ENCODE data around the gene SPTBN1.
A peak's percentile ranks its signal among the peaks of the same experiment; 100 is the strongest.
"Not testable (repeated sequence)": the region's sequence is repeated elsewhere in the genome, so short reads cannot be mapped to it uniquely, and the experiment has no call there.

The SPTBN1 gene

DNA sequence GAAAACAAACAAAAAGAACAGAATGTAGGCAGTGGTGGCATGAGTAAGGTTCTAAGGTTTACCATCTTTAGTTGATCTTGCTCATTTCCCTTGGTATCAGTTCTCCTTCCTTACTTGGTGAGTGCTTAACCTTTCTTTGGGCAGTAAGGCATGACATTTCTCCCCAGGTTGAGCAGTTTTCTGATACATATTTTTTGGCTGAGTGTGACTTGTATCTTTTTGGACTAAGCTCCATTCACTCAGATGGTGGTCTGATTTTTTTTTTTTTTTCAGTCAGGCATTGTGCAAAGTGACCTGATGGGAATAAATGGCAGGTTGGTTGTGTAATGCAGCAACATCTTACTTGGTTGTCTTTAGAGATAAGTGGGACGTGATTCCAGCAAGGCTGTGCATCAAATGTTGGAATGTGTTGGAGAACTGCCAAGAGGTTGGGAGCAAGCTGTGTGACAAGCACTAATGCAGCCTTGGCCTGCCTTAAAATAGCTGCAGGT lies 15.1 kb downstream of the SPTBN1 start:
- DNase-seq, result peak; percentile 38

DNA sequence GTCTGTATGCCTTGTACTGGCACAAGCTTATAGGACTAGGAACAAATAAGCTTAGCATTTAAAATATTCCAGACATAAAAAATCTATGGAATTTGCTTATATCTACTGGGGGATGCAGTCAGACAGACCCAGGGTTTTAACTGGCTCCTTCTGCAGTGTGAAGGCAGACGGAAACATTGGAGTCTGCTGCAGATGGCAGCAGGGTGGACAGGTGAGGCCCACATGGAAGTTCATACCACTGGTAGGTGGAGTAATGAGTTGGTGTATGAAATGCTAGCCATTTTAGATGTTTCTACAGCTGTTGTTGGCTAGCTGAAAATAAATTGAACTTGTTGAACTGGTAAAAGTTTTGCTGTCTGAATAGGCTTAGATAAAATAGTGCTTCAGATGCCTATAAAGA lies 17.7 kb downstream of the SPTBN1 start:
- no peak for DNase-seq

DNA sequence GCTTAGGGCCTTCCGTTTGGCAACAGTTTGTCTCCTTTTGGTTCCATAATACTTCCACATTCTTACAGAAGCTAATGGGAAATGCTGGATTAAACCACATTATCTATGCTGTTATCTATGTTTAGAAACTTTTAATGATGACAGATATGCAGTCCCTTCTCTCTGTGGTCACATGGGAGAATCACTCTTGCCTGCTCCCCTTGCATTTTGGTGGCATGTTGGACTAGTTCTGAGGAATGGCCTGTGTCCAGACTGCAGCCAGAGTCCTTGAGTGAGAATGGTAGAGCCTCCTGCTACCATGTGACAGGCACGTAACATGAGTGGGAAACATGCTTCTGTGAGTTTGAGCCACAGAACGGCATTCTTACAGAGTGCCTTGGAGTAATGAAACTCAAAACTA lies 19.2 kb downstream of the SPTBN1 start:
- DNase-seq, result no peak

DNA sequence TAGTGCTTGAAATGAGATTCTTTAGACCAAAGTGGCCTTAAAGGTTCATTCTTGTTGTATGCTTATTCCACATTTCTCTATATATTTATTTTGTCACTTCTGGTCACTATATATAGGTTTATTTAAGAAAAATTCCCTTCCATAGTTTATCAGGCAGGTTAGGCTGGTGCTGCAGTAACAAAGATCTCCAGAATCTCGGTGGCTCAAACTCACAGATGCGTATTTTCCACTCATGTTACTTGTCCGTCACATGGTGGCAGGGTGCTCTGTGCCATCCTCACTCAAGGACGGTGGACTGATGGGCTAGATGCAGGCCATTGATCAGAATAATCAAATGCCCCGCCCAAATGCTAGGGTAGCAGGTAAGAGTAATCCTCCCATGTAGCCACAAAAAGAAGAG lies 19.8 kb downstream of the SPTBN1 start:
- DNase-seq, result no peak

DNA sequence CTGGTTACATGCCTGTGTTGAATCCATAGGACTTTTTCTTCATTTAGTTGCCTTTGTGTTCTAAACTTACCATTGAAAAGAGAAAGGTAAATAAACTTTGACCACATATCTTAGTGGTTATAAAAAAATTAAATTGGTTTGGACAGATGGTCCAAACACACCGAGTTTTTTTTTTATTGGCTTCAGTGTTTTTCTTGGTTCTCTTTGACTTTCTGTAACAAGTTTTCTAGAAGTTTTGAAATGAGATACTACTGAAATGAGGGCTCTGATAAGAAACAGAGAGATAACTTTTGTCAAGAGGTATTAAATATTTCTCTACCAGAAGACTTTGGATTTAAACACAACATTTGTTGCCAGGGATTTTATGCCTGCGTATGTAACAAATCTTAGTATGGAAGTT lies 20.7 kb downstream of the SPTBN1 start:
- no peak for DNase-seq

DNA sequence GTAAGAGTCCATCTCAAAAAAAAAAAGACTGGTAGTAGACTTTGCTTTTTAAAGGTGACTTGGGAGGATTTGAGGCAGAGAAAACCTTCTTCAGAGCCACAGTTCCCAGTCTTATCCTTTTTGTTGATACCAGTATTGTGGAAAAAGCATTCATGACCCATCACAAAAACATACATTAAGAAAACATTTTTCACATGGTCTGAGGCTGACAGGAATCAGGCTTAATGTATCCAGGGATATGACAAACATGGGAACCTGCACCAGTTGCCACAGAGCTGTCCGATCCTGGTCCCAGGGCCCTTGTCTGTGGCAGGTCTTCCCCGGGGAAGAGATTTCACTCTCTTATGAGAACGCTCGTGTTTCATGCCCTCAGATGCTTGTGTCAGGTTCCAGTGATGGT lies 21.8 kb downstream of the SPTBN1 start:
- no peak for DNase-seq

DNA sequence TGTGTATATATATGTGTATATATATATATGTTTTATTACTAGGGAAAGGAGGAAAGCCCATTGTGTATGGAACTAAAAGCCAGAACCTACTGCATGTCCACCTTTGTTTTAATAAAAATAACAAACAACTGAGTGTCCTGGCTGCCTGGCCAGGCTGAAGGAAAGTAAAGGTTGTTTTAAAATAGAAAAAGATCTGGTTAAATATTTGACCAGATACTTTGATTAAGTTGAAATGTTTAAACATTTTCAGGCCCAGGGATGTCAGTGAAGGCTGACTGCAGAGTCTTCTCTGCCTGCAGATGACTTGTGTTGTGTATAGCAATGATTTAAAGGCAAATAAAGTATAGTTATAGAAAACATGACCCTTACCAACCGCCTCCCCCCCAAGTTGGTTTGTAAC lies 22.8 kb downstream of the SPTBN1 start:
- no peak for DNase-seq

DNA sequence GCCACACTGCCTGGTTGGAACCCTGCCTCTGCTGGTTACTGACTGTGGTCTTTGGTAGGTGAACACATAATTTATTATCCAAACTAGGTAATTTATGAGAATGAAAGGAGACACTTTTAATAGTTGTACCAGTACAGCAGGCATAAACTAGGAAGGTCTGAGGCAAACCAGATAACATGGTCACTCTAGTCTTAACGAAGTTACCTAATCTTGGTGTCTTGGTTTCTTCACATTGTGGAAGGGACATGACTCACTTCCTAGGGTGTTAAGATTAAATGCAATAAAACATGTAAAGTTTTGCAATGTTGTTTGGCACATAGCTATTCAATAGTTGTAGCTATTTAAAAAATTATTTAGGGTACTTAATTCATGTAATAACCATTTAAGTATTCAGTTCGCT lies 23.3 kb downstream of the SPTBN1 start:
- DNase-seq, result no peak

DNA sequence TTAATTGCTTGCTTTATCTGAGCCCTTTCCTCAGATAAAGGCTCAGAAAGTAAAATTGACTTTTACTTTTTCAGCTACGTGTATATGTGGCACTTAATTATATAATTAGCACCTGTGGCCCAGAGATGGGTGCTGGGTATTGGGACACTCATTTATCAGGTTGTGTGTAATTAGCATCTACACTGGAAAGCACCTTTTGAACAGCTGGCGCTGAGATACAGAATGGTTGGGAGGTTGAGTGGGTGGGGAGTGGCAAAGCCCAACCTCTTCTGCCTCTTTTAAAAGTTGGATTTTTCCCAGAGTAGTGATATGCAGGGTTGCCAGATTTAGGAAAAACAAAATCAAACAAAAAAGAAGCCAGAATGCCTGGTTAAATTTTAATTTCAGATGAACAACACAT lies 23.9 kb downstream of the SPTBN1 start:
- no peak for DNase-seq

DNA sequence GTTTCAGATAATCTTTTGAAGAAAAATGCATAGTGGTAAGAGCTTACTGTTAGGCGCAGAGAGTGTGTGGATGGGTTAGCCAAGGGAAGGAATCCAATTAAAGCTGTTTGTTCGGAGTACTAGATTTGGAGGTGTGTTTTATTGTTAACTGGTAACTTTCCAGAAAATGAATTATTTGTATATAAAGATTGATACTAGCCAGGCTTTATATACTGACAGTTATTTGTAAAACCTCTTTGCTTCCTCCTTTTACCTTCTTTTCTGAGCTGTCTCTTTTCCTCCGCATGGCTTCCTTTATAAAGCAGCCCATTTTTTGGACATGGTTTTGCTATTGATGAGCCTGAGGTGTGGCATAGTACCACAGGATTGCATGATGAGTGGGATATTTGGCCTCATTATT lies 25.6 kb downstream of the SPTBN1 start:
- DNase-seq, result no peak

DNA sequence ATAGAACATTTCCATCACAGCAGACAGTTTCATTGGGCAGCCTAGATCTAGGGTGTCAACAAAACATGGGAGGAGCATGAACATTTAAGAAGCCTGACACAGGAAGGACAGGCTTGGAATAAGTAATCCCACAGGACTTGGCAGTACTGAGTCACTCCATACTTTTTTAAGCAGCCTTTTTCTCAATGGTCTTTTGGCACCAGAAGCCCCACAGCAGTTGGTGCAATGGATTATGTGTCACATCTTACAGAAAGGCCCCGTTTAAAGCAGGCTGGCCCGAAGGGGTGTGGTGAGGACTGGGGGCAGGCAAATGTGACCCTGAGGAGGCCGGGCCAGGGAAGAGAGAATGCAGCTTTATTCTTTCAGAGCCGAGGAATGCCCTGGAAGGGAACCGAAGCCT lies 26.6 kb downstream of the SPTBN1 start:
- peak; percentile 57 for DNase-seq

DNA sequence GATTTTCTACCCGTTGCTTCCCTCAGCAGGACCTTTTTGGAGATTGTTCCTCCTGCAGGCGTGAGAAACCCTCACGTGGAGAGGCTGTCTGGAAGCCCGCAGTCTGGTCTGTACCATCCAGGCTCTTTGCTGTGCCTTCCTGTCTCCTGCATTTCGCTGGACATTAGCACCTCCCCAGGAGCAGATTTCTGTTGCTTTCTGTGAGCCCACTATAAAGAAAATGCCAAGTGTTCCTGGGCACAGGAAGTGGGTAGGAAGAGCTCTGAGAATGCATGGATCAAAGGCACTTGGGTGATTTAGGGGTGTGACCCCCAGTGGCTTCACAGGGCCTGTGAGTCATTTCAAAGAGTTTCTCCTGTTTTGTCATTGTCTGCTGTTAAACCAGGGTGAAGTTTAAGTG lies 27.3 kb downstream of the SPTBN1 start:
- no peak for DNase-seq

DNA sequence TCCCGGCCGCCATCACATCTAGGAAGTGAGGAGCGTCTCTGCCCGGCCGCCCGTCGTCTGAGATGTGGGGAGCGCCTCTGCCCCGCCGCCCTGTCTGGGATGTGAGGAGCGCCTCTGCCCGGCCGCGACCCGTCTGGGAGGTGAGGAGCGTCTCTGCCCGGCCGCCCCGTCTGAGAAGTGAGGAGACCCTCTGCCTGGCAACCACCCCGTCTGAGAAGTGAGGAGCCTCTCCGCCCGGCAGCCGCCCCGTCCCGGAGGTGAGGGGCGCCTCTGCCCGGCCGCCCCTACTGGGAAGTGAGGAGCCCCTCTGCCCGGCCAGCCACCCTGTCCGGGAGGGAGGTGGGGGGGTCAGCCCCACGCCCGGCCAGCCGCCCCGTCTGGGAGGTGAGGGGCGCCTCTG lies 29.6 kb downstream of the SPTBN1 start:
- DNase-seq, result not testable (repeated sequence)

DNA sequence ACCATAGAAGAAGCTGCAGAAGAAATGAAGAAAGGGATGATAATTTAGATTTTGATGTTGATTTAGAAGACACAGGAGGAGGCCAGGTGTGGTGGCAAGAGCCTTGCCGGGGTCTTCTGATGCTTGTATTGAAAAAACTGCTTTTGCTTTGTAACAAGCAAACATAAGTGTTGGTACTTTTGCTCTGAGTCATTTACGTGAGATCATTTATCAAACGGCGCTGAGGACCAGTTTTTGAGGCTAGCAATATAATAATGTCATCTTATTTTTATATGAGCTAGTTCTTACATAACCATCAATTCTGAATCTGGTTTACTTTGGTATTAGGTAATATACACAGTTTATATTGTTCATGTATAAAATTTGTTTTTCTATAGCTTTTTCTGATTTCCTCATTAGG lies 30.6 kb downstream of the SPTBN1 start:
- no peak for DNase-seq

DNA sequence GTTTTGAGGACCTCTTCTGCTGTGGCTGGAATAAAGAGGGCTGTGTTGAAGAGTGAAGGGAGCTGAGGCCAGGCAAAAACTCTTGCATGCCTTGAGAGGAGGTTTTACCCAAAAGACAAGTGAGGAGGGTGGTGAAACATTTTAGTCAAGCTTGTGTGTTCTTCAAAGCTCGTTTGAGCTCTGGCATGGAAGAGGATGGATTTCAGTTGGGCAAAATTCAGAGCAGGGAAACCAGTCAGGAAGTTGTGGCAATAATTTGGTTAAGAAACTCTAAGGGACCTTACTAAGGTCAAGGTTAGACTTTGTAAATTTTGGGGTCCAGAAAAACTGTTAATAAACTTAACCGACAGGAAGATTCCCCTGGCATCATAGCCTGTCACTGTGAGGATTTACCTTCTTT lies 34.7 kb downstream of the SPTBN1 start:
- no peak for DNase-seq

DNA sequence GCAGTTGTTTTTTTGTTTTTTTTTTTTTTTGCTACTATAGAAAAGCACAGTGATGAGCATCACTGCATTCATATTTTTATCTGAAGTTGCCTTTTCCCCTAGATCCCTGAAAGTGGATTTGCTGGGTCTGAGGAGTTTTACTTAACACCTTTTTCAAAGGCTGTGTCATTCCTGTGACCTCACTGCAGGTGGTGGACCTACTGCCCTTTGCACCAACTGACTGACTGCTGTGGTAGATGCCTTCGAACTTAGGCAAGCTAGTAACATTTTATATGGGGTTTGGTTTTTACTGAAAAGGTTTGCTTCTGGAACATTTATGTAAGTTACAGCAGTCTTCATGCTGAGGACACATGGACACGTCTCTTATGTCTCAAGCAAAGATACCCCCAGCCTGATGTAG lies 36.2 kb downstream of the SPTBN1 start:
- no peak for DNase-seq

DNA sequence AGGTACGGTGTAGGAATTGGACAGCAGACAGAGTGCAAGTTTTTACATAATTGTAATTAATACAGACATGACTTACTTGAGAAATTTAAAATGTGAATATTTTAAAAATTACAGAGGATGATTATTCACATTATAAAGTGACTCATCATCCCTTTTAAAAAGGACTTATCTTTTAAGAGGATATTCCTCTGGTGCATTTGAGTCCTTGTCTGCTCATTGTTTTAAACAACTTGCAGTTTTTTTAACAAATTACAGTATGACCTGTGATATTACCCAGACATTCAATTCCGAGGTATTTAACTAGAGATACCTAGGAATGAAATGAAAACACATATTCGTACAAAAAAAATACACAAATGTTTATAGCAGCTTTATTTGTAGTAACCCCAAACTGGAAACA lies 38.0 kb downstream of the SPTBN1 start:
- DNase-seq, result no peak

DNA sequence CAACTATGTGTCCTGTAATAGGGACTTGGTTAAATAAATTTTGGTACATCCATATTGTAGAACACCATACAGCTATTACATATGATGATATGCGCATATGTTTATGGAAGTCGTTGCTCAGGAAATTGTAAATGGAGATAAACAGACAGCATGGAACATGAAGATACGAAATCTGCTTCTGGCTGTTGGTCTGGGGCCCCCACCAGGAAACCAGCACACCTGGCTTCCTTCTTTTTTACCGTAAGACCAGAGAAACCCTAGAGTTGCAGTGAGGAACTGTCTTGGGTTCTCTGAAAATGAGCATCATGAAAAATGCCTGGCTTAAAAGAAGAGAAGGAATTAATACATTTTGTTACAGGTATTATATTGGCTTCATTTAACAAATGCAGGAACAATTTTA lies 40.8 kb downstream of the SPTBN1 start:
- DNase-seq, result no peak

DNA sequence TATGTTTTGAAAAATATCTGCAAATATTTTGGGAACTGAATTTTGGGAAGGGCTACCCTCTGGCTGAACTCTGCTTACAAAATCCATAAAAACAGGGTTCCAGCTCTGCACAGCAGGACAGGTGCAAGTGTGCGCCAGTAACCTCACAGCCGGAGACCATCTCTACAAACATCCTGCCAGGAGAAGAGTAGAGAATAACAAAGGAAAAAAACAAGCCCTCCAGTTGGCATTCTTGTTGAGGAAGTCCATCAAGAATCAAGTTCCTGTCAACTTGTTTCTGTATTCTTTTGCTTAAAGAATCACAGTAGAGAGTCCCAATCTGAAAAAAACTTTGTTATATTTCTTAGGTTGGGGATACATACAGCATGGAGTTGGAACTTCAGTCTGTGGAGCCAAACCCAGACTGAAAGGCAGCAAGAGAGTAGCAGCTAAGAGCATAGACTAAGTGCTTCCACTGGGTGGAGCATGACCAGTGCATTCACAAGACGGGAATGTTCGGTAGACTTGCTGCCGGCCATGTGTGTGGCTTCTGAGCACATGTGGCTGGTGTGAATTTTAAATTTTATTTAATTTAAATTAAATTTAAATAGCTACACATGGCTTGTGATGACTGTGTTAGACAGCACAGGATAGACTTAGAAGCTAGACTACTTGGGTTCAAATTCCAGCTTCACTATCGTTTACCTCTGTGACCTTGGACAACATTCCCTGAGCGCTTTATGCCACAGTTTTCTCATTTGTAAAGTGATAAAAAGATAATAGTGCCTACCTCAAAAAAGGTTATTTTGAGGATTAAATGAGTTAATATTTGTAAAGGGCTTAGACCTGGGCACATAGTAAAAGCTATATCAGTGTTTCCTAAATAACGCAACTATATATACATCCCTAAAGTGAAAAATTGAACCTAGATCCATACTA lies 41.9 kb downstream of the SPTBN1 start:
- DNase-seq, result no peak

DNA sequence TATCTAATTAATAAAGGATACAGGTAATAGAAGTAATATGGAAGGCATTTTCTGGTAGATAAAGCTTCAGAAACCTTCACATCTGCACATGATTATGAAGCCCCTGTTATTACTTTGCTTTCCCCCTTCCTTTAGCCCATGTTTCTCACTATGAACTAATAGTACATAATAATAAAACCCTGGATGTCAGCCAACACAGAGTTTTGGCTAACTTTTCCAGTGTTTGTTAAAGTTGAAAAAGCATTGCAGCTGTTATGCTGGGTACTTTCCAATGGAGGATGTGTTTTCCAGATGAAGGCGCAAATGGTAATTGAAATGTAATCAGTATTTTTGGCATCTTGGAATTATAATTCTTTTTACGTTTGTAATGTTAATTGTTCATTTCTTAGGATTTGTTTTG lies 43.5 kb downstream of the SPTBN1 start:
- DNase-seq, result no peak

DNA sequence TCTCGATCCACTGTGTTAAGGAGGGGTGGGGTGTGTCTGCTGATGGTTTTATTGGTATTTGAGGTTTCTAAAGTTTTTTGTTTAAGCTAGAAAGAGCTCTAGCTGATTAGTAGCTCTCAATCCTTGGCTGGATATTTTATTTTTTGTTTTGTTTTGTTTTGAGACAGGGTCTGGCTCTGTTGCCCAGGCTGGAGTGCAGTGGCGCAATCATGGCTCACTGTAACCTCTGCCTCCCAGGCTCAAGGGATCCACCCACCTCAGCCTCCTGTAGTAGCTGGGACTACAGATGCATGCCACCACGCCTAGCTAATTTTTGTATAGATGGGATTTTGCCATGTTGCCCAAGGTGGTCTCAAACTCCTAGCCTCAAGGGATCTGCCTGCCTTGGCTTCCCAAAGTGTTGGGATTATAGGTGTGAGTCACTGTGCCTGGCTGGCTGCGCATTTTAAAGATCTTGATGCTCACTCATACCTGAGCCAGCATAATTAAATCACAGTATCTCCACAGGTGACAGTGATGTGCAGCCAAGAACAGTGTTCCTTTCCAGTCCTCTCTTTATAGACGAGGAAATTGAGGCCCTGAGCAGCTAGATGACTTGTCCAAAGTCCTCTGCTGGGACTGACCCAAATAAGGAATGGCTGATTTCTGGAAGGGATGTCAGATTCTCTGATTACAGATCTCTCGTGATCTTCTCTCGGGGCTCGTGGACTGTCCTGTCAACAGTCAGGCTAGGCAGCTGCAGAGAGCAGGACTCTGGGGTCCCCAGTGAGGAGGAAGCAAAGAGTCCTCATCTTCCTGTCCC lies 44.5 kb downstream of the SPTBN1 start:
- no peak for DNase-seq

DNA sequence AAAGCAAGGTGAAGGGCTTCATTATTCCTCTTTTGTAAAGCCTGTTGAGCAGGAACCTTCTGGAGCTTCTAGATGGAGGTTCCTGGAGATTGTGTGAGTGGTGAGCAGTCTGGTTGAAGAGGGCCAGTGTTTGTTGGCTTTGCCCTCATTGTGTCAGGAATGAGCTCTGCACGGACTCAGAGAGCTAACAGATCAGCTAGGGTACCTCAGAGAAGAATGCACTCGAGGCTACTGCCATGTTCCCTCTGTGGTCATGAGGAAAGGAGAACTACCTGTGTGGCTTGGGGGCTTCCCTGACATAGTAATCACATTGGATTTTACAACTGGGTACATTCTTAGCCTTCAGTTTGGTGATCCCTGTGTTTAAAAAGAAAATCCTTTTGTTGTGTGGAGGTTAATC lies 46.6 kb downstream of the SPTBN1 start:
- DNase-seq, result no peak

DNA sequence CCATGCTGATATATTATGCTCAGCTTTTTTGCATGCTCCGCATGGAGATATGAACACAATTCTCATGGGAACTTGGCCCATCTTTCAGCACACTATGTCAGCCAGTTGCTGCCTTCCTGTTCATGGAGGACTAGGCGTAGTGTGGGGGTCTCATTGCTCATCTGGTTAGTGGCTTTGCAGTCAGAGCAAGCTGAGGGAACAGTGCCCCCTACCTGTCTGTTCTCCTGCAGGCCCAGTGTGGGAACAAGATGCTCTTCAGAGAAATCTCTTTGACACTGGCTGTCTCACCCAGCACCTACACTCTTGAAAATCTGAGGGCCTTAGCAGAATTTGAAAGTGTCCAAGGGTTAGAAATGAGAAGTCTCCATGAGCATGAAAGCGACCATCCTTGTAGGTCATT lies 47.1 kb downstream of the SPTBN1 start:
- peak; percentile 39 for DNase-seq

DNA sequence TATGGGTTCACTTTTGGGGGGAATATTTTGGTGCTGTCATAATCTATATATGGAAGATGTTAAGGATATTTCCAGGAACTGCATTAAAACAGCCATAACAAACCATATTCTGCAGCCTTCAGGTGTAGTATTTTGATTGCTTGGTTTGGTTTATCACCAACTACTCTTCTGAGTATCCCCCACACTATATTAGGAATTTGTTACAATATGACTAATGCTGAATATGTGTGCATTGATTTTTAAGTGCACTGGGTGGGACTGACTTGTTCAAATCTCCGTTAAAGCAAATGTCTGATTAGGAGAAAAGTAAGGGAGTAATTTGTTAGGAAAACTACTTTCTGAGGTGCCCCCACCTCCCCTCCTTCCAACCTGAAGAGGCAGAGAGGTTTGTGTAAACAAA lies 47.7 kb downstream of the SPTBN1 start:
- no peak for DNase-seq

Measured in left hindlimb (tissue), 1 donor.